PC-3 (cell line): Measurements from ENCODE around the gene REPS2.

Experiments used
- EZH2phosphoT487 ChIP-seq: fragments of 300-600 bp; sonication (generic); IDR thresholded peaks from 2 replicates; pipeline ENCODE4 v1.6.1; 2018; ENCODE audit warnings: mild to moderate bottlenecking, antibody characterized with exemption, low read length, borderline replicate concordance
- TF ChIP-seq, protein P1 (sequence below): fragments of 300-600 bp; sonication (generic); conservative IDR thresholded peaks from 2 replicates; pipeline ENCODE4 v1.5.1; 2017; ENCODE audit warnings: antibody characterized with exemption, low read depth, mild to moderate bottlenecking, low read length

DNA sequence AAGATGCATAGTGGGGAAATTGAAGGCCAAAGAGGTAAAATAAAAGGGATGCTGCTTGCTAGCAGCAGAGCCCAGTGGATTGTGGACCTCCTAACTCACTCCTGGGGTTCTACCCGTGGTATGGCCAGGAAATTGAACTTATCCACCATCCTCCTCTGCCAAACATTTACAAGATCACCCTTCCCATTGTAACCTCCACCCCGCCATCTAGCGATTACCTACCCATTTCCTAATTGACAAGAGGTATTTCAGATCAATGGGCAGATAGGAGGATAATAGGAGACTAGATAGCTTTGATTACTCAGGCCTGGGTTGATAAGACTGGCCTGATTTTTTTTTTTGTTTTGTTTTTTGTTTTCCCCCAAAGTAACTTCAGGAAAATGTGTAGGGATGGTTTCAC, 67.8 kb downstream of the REPS2 start:
- TF ChIP-seq, protein P1, sequence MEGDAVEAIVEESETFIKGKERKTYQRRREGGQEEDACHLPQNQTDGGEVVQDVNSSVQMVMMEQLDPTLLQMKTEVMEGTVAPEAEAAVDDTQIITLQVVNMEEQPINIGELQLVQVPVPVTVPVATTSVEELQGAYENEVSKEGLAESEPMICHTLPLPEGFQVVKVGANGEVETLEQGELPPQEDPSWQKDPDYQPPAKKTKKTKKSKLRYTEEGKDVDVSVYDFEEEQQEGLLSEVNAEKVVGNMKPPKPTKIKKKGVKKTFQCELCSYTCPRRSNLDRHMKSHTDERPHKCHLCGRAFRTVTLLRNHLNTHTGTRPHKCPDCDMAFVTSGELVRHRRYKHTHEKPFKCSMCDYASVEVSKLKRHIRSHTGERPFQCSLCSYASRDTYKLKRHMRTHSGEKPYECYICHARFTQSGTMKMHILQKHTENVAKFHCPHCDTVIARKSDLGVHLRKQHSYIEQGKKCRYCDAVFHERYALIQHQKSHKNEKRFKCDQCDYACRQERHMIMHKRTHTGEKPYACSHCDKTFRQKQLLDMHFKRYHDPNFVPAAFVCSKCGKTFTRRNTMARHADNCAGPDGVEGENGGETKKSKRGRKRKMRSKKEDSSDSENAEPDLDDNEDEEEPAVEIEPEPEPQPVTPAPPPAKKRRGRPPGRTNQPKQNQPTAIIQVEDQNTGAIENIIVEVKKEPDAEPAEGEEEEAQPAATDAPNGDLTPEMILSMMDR: no peak
- no peak for TF ChIP-seq EZH2phosphoT487
